SK-N-SH treated with all-trans-retinoic acid at 6 μM for 48 hours (cell line): ENCODE measurements around the gene CDH9.

Experiments
- CREB5 ChIP-seq: fragments of 250-450 bp; sonication (Bioruptor Pico); IDR thresholded peaks from 2 replicates; pipeline ENCODE4 v1.5.1; 2020; ENCODE audit warnings: low read depth, mild to moderate bottlenecking, moderate library complexity
- ESRRG ChIP-seq: fragments of 250-450 bp; sonication (Bioruptor Pico); IDR thresholded peaks from 2 replicates; pipeline ENCODE4 v1.6.1; 2021; ENCODE audit warnings: mild to moderate bottlenecking
- GLIS3 ChIP-seq: fragments of 250-450 bp; sonication (Bioruptor Pico); IDR thresholded peaks from 2 replicates; pipeline ENCODE4 v1.5.0; 2020; ENCODE audit warnings: mild to moderate bottlenecking, moderate library complexity
- POU6F1 ChIP-seq: fragments of 250-450 bp; sonication (Bioruptor Pico); IDR thresholded peaks from 2 replicates; pipeline ENCODE4 v1.8.0; 2021; ENCODE audit warnings: low read depth, mild to moderate bottlenecking, moderate library complexity, borderline replicate concordance
- RARB ChIP-seq: fragments of 250-450 bp; sonication (Bioruptor Pico); IDR thresholded peaks from 2 replicates; pipeline ENCODE4 v1.8.0; 2021; ENCODE audit warnings: mild to moderate bottlenecking, moderate library complexity
- TCF4 ChIP-seq: fragments of 250-450 bp; sonication (Bioruptor Pico); IDR thresholded peaks from 2 replicates; pipeline ENCODE4 v1.8.0; 2021; ENCODE audit warnings: mild to moderate bottlenecking, moderate library complexity, borderline replicate concordance
- TOX ChIP-seq: fragments of 250-450 bp; sonication (Bioruptor Pico); IDR thresholded peaks from 2 replicates; pipeline ENCODE4 v1.8.0; 2021; ENCODE audit warnings: mild to moderate bottlenecking, moderate library complexity, borderline replicate concordance
- TSHZ2 ChIP-seq: fragments of 250-450 bp; sonication (Bioruptor Pico); IDR thresholded peaks from 2 replicates; pipeline ENCODE4 v1.5.0; 2020; ENCODE audit warnings: mild to moderate bottlenecking, moderate library complexity
- ZC3H10 ChIP-seq: fragments of 250-450 bp; sonication (Bioruptor Pico); IDR thresholded peaks from 2 replicates; pipeline ENCODE4 v1.5.1; 2021; ENCODE audit warnings: mild to moderate bottlenecking, moderate library complexity
- ZFP3 ChIP-seq: fragments of 250-450 bp; sonication (Bioruptor Pico); IDR thresholded peaks from 2 replicates; pipeline ENCODE4 v1.5.0; 2020; ENCODE audit warnings: mild to moderate bottlenecking, moderate library complexity
- ZNF70 ChIP-seq: fragments of 450-650 bp; formaldehyde crosslinking; IDR thresholded peaks from 2 replicates; pipeline ENCODE4 v1.5.0; 2020; ENCODE audit warnings: mild to moderate bottlenecking, moderate library complexity
- TF ChIP-seq, protein P1 (sequence below): fragments of 250-450 bp; sonication (Bioruptor Pico); IDR thresholded peaks from 2 replicates; pipeline ENCODE4 v1.8.0; 2020; ENCODE audit warnings: mild to moderate bottlenecking, moderate library complexity, borderline replicate concordance

- TF ChIP-seq ZC3H10 (CRISPR knock-in tag) (no peak), ZFP3 (no peak), GLIS3 (CRISPR knock-in tag) (no peak), ZNF70 (CRISPR knock-in tag) (no peak), TCF4 (no peak), TOX (CRISPR knock-in tag) (no peak), RARB (CRISPR knock-in tag) (no peak), POU6F1 (CRISPR knock-in tag) (no peak), CREB5 (no peak), ESRRG (CRISPR knock-in tag) (no peak), TSHZ2 (no peak)
- TF ChIP-seq, protein P1, sequence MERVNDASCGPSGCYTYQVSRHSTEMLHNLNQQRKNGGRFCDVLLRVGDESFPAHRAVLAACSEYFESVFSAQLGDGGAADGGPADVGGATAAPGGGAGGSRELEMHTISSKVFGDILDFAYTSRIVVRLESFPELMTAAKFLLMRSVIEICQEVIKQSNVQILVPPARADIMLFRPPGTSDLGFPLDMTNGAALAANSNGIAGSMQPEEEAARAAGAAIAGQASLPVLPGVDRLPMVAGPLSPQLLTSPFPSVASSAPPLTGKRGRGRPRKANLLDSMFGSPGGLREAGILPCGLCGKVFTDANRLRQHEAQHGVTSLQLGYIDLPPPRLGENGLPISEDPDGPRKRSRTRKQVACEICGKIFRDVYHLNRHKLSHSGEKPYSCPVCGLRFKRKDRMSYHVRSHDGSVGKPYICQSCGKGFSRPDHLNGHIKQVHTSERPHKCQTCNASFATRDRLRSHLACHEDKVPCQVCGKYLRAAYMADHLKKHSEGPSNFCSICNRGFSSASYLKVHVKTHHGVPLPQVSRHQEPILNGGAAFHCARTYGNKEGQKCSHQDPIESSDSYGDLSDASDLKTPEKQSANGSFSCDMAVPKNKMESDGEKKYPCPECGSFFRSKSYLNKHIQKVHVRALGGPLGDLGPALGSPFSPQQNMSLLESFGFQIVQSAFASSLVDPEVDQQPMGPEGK (CRISPR knock-in tag), result no peak
These were observed 89.5 kb downstream of the CDH9 start for GRCh38 chr5:26948921-26949320.
